PC-9 (cell line): ENCODE data around the gene CCDC78. TPM values are rescaled to one million over a fixed set of nuclear protein-coding genes. Genes with fewer than 3 reads are reported as not detected.

Experiments
- BruUV-seq: library from RNA; stranded (reverse); fragments of 400-500 nt; replicated peaks from 2 replicates; lab custom pipeline; 2021; lab: Mats Ljungman, UMichigan
- CTCF ChIA-PET: fragments of 300-600 bp; sonication (Branson Sonifier 250); formaldehyde crosslinking; loops from one replicate; lab custom pipeline; 2022; ENCODE audit warnings: antibody characterized with exemption; lab: Charles Lee
- POLR2A ChIA-PET: fragments of 300-600 bp; sonication (Branson Sonifier 250); formaldehyde crosslinking; loops from one replicate; lab custom pipeline; 2022; ENCODE audit warnings: antibody characterized with exemption; ENCODE audit not compliant: unreplicated experiment; lab: Charles Lee
- DNase-seq, 2 experiments: peaks; one replicate each; pipeline versions ENCODE4 v3.0.0 to v3.0.0-alpha.2; 2015 to 2022; ENCODE audit warnings: mixed read lengths in 1 of 2
- H2AFZ ChIP-seq: fragments of 200-600 bp; sonication (generic); 2 replicates; pipeline ENCODE4 v1.8.1; 2017; ENCODE audit warnings: antibody characterized with exemption
- H3F3A ChIP-seq: fragments of 200-600 bp; sonication (generic); 2 replicates; pipeline ENCODE4 v1.8.1; 2017; ENCODE audit warnings: antibody characterized with exemption, mild to moderate bottlenecking, low read depth; ENCODE audit not compliant: insufficient read depth
- H3K27ac ChIP-seq: fragments of 200-600 bp; sonication (generic); 2 replicates; pipeline ENCODE4 v1.6.1; 2016; ENCODE audit warnings: mixed run types
- H3K27me3 ChIP-seq: fragments of 200-600 bp; sonication (generic); 2 replicates; pipeline ENCODE4 v1.6.1; 2016; ENCODE audit warnings: low read depth, mixed run types; ENCODE audit not compliant: insufficient read depth
- H3K36me3 ChIP-seq: fragments of 200-600 bp; sonication (generic); 2 replicates; pipeline ENCODE4 v1.6.1; 2016; ENCODE audit warnings: low read depth, mixed run types
- H3K4me1 ChIP-seq: fragments of 200-600 bp; sonication (generic); replicated peaks from 2 replicates; pipeline ENCODE4 v1.6.1; 2016; ENCODE audit warnings: mixed run types; ENCODE audit not compliant: insufficient read depth
- H3K4me2 ChIP-seq: fragments of 200-600 bp; sonication (generic); 2 replicates; pipeline ENCODE4 v1.6.1; 2017; ENCODE audit warnings: mixed run types
- H3K4me3 ChIP-seq: fragments of 200-600 bp; sonication (generic); 2 replicates; pipeline ENCODE4 v1.6.1; 2016; ENCODE audit warnings: mixed run types
- H3K79me2 ChIP-seq: fragments of 200-600 bp; sonication (generic); 2 replicates; pipeline ENCODE4 v1.6.1; 2017; ENCODE audit warnings: low read depth, mixed run types
- H3K9me2 ChIP-seq: fragments of 200-600 bp; sonication (generic); 2 replicates; pipeline ENCODE4 v1.8.1; 2017; ENCODE audit warnings: mild to moderate bottlenecking; ENCODE audit not compliant: insufficient read depth
- H3K9me3 ChIP-seq: fragments of 200-600 bp; sonication (generic); 2 replicates; pipeline ENCODE4 v1.8.1; 2016; ENCODE audit warnings: low read depth; ENCODE audit not compliant: insufficient read depth
- H4K20me1 ChIP-seq: fragments of 200-600 bp; sonication (generic); 2 replicates; pipeline ENCODE4 v1.8.1; 2017; ENCODE audit not compliant: insufficient read depth
- CTCF ChIP-seq: fragments of 200-600 bp; sonication (generic); conservative IDR thresholded peaks from 2 replicates; pipeline ENCODE4 v1.6.1; 2017; ENCODE audit warnings: mixed run types, antibody characterized with exemption, mild to moderate bottlenecking, moderate library complexity
- EZH2 ChIP-seq: fragments of 200-600 bp; sonication (generic); IDR thresholded peaks from 2 replicates; pipeline ENCODE4 v1.8.0; 2017; ENCODE audit warnings: antibody characterized with exemption, low read depth
- intact Hi-C: fragments of 100-400 bp; cut with micrococcal nuclease; formaldehyde crosslinking; loops from one replicate; pipeline ENCODE4 v1.10.0; 2022; ENCODE audit not compliant: unreplicated experiment
- total RNA-seq: library from RNA; stranded (reverse); gene quantifications from 2 replicates; pipeline ENCODE4 v1.2.3, GENCODE V29; 2021

CCDC78 gene
- total RNA-seq, 1 experiment from 2014 or later: 4.2 TPM

GRCh38 chr16:767743-768235, 41.5 kb upstream of the CCDC78 start:
- DNase-seq: no peak
- H3K79me2 ChIP-seq: no peaks in the 10 kb centered on the region
- BruUV-seq: no TSS peak
- no peak for TF ChIP-seq CTCF
- intact Hi-C loops: no loop called here
- no peak overlapping the region for H3K4me2 ChIP-seq
- ChIA-PET POLR2A (no interaction called here), CTCF (no interaction called here)
- H3K9me3 ChIP-seq: no peaks in the 10 kb centered on the region
- no peaks in the 10 kb centered on the region for H3K9me2 ChIP-seq
- no peak overlapping the region for H2AFZ ChIP-seq
- peaks cover 4% of the 10 kb centered on the region; the same call in 1 of the 2 replicates for H3F3A ChIP-seq
- no peaks in the 10 kb centered on the region for H4K20me1 ChIP-seq
- no peak overlapping the region for H3K27ac ChIP-seq
- H3K4me3 ChIP-seq: no peak overlapping the region
- no peaks in the 10 kb centered on the region for H3K4me1 ChIP-seq
- no peaks in the 10 kb centered on the region for H3K27me3 ChIP-seq
- no peaks in the 10 kb centered on the region for H3K36me3 ChIP-seq

- Histone ChIP-seq H3K79me2 (no peaks in the 10 kb centered on the region), H3F3A (peaks cover 4% of the 10 kb centered on the region; the same call in 1 of the 2 replicates), H4K20me1 (no peaks in the 10 kb centered on the region), H2AFZ (no peak overlapping the region), H3K9me3 (no peaks in the 10 kb centered on the region), H3K4me3 (no peak overlapping the region), H3K27me3 (no peaks in the 10 kb centered on the region), H3K36me3 (no peaks in the 10 kb centered on the region), H3K4me2 (no peak overlapping the region), H3K9me2 (no peaks in the 10 kb centered on the region), H3K27ac (no peak overlapping the region), H3K4me1 (no peaks in the 10 kb centered on the region)
- no TSS peak for BruUV-seq
- POLR2A ChIA-PET: no interaction called here
- DNase-seq: no peak
- CTCF ChIA-PET: no interaction called here
- intact Hi-C loops: no loop called here
- no peak for TF ChIP-seq CTCF
- TF ChIP-seq EZH2: no peak
Observed at GRCh38 chr16:766820-767640, 40.8 kb upstream of the CCDC78 start.

- Histone ChIP-seq H3K4me2 (no peak overlapping the region), H3K4me3 (no peak overlapping the region), H3K36me3 (no peaks in the 10 kb centered on the region), H2AFZ (no peak overlapping the region), H3K79me2 (no peaks in the 10 kb centered on the region), H3K9me3 (no peaks in the 10 kb centered on the region), H3K27me3 (no peaks in the 10 kb centered on the region), H3K9me2 (no peaks in the 10 kb centered on the region), H4K20me1 (no peaks in the 10 kb centered on the region), H3F3A (peaks cover 4% of the 10 kb centered on the region; the same call in 1 of the 2 replicates), H3K4me1 (peaks cover 4% of the 10 kb centered on the region), H3K27ac (no peak overlapping the region)
- BruUV-seq: no TSS peak
- TF ChIP-seq EZH2: no peak
- no peak for TF ChIP-seq CTCF
- ChIA-PET POLR2A (no interaction called here), CTCF (no interaction called here)
- intact Hi-C loops: no loop called here
- DNase-seq: no peak
Observed at GRCh38 chr16:766008-766819, 40.0 kb upstream of the CCDC78 start.
